Measurements from ENCODE around the gene ELFN2.

The ELFN2 gene

DNA sequence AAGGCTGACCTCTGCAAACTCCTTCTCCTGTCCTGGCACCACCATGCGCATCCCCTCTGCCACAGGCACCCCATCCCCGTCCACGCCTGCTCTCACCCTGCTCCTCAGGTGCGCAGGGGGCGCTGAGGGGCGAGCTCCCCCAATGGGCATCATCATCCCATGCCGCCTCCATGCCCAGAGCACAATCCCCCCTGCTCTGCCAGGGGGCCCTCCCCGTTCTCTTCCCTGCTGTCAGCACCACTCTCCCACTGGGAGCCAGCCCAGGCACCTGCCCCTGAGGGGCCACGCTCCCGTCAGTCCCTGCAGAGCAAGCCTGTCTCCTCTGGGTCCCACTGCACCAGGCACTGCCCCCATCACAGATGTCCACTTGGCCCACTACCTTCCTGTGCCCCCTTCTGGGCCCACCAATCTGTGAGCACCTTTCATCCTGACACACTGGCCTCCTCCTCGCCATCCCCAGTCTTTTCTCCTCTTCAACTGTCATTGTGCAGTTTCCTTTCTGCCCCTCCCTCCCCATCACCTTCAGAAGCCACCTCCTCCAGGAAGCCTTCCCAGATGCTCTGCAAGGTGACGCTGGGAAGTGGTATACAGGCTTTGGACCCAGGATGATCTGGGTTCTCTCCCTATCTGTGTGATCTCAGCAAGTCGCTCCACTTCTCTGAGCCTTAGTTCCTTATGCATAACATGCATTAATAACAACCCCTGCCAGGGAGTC lies 82.4 kb downstream of the ELFN2 start:
- no peak overlapping the region for H3K4me3 ChIP-seq (ENCODE audit: low read depth, low read length)
- no peak for DNase-seq (ENCODE audit: low read depth)

- no peak overlapping the region for H3K4me3 ChIP-seq (ENCODE audit: low read depth, low read length)
- no peak for DNase-seq (ENCODE audit: low read depth)
These were observed 83.2 kb downstream of the ELFN2 start for GRCh38 chr22:37343863-37344734.

GRCh38 chr22:37343348-37343747 lies 83.9 kb downstream of the ELFN2 start:
- H3K4me3 ChIP-seq (ENCODE audit: low read depth, low read length) = no peak overlapping the region
- no peak for DNase-seq (ENCODE audit: low read depth)

GRCh38 chr22:37342065-37342464 lies 85.2 kb downstream of the ELFN2 start:
- DNase-seq (ENCODE audit: low read depth) = no peak
- no peak overlapping the region for H3K4me3 ChIP-seq (ENCODE audit: low read depth, low read length)

DNA sequence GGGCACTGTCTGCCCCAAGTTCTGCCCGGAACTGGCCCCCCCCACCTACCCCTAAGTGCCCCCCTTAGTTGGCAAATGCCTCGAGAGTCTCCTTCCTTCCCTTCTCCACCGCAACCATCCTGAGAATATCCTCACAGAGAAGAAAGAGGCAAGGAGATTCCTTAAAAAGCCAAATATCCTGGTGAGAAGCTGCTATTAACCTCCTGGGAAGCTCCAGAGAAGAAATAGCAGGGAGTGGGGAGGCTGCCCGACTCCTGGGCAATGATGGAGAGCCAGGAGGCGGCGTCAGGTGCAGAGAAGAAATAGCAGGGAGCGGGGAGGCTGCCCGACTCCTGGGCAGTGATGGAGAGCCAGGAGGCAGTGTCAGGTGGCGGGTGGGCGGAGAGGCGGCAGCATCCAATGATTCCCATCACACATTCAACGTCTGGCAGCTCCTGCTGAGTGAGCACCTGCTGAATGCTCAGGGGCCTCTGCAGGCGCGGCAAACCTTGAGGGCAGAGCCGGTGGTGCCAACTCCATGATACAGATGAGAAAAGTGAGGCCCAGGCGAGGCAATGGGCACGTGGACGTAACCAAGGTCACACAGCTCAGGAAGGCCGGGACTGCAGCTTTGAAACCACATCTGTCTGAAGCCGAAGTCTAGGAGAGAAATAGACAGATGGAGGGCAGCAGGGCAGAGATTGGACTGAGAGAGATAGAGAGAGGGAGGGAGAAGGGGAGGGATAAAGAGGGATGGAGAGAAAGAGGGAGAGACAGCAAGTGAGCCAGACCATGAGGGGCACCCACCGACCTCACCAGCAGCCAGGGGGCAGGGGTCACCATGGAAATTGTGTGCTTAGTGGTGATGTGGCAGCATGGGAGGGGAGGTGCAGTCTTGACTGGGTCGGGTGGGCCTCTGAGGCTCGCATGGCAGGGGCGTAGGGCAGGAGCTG lies 86.7 kb downstream of the ELFN2 start:
- no peak overlapping the region for H3K4me3 ChIP-seq (ENCODE audit: low read depth, low read length)
- DNase-seq (ENCODE audit: low read depth) = no peak

GRCh38 chr22:37338539-37339246 lies 88.6 kb downstream of the ELFN2 start:
- DNase-seq (ENCODE audit: low read depth) = no peak
- no peak overlapping the region for H3K4me3 ChIP-seq (ENCODE audit: low read depth, low read length)

DNA sequence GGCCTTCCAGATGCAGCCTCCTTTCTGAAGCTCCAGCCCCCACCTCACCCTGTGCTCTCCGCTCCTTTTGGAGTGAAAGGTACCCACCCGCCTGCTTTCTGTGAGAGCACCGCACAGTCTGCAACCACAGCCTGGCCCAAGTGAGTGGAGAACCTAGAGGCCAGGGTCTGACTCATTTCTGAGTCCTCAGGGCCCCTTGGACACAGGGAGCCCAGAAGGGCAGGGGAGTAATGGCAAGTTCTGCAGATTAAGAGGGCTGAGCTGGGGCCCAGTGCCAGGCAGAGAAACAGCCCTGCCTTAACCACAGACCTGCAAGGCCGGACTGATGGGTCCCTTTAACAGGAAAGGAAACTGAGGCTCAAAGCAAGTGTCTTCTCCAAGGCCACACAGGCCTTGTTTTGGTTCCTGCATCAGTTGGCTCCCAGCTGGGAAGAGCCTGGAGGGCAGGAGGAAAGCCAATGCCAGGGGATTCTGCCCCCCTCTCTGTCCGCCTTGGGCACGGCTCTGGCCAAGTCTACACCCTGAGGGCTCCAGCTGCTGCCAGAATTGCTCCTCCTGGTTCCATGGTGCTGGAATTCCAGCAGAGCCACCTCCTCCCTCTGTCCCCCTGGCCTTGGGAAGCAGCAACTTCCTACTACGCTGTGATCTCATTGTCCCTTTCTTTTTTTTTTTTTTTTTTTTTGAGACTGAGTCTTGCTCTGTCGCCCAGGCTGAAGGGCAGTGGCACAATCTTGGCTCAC lies 89.9 kb downstream of the ELFN2 start:
- H3K4me3 ChIP-seq (ENCODE audit: low read depth, low read length) = no peak overlapping the region
- DNase-seq (ENCODE audit: low read depth) = no peak

GRCh38 chr22:37336579-37336978 lies 90.7 kb downstream of the ELFN2 start:
- no peak overlapping the region for H3K4me3 ChIP-seq (ENCODE audit: low read depth, low read length)
- DNase-seq (ENCODE audit: low read depth) = no peak

DNA sequence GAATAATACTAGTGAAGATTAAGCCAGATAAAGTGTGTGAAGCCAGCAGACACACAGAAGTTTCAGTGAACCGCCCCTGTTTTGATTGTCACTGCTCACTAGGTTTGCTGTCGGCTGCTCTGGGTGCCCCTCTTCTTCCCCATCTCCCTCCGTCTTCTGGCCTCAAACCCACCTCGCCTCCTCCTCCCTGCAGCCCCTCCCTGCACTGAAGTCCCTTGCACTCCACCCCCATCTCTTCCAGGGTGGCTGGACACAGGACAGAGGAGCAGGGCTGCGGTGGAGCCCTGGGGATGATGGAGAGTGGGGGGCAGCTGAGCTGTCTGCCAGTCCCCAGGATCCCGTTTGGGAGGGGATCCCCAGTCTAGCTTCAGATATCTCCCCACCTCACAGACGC lies 91.5 kb downstream of the ELFN2 start:
- DNase-seq (ENCODE audit: low read depth) = no peak

GRCh38 chr22:37334859-37335805 lies 92.1 kb downstream of the ELFN2 start:
- H3K4me3 ChIP-seq (ENCODE audit: low read depth, low read length) = peak overlapping the region; percentile 11
- no peak for DNase-seq (ENCODE audit: low read depth)

More for the DNA sequence above, 91.5 kb downstream of the ELFN2 start:
- no peak overlapping the region for H3K4me3 ChIP-seq (ENCODE audit: low read depth, low read length)

DNA sequence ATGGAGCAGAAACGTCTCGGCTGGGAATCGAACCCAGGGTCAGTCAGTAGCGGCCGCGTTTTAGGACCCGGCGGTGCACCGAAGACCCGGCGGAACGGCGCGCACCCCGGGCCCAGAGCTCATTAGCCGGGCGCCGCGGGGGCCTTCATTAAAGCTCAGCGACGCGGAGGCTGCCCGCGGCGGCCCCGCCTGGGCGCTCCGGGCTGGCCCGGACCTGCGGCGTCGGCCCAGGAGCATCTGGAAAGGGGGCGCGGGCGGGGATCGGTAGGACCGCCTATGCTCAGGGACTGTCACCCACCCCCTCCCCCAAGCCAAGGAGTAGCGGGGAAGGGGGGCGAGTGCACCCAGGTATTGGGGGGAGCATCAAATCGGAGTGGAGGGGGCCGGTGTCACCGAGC lies 92.8 kb downstream of the ELFN2 start:
- DNase-seq (ENCODE audit: low read depth) = no peak
- H3K4me3 ChIP-seq (ENCODE audit: low read depth, low read length) = peak overlapping the region; percentile 3

DNA sequence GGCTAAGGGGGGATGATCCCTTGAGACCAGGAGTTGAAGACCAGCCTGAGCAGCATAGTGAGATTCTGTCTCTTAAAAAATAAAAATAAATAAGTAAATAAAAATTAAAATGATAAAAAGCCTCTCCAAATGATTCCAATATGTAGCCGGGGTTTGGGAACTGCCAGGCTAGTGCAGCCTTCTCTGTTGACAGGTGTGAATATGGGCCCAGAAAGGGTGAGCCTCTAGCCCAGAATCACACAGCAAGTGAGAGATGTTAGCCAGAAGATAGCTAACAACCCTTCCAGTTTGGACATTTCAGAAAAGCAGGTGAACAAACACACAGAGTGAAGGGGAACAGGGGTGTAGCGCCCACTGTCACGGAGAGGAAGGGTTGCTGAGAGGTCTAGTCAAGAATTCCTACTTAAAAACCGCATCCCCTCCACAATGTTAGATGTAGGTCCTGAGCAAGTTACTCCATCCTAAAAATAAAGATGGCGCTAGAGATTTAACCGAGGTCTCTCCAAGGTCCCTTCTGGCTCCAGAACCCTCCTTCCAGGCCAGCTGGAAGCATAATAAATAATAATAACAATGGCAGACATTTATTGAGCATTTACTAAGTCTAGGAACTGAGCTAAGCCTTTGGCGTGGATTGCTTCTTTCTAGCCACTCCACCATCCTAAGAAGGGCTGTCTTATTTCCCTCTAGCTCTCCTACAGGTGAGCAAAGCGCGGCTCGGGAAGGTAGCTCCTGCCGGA lies 93.4 kb downstream of the ELFN2 start:
- no peak overlapping the region for H3K4me3 ChIP-seq (ENCODE audit: low read depth, low read length)
- no peak for DNase-seq (ENCODE audit: low read depth)

DNA sequence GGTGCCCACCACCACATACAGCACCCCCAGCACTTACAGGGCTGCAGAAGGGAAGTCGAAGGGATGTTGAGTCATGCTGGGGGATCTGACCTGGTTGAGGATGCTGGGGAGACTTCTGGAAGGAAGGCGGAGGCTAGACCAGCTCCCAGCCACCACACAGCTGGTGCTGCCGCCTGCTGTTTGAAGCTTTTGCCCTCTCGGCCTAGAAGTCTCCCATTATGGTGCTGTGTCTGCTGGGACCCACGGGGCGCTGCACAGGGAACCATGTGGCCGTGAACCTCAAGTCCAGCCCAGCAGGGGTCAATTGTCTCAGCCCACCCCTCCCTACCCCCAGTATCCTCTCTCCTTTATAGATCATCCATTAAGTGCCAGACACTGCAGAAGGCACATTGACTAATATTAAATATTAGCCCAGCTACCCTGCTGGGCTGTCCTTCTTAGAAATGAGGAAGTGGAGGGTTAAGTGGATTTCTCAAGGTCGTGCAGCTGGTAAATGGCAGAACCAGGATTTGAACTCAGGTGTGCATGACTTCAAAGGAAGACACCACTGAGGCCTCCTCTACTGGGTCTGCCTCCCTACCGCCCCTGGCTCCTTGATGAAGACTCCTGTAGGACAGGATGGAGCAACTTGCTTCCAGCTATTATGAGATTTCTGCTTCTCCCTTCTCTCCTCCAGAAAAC lies 95.3 kb downstream of the ELFN2 start:
- DNase-seq (ENCODE audit: low read depth) = no peak
- H3K4me3 ChIP-seq (ENCODE audit: low read depth, low read length) = no peak overlapping the region

DNA sequence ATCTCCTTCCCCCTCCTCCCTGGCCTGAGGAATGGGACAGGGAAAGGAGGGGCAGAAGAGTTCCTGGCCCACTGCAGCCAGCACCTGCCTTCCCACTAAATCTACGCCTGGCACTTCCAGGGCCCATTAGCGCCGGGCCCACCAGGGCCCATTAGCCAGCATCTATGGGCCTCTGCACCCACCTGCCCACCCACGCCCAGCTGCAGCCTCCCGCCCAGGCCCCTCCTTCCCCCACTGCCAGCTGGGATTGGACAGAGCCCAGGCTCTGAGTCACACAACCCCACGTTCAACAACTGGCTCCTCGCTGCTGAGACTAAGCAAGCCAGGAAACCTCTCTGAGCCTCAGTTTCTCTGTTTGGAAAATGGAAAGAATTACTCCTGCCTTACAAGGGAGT lies 96.2 kb downstream of the ELFN2 start:
- no peak for DNase-seq (ENCODE audit: low read depth)

DNA sequence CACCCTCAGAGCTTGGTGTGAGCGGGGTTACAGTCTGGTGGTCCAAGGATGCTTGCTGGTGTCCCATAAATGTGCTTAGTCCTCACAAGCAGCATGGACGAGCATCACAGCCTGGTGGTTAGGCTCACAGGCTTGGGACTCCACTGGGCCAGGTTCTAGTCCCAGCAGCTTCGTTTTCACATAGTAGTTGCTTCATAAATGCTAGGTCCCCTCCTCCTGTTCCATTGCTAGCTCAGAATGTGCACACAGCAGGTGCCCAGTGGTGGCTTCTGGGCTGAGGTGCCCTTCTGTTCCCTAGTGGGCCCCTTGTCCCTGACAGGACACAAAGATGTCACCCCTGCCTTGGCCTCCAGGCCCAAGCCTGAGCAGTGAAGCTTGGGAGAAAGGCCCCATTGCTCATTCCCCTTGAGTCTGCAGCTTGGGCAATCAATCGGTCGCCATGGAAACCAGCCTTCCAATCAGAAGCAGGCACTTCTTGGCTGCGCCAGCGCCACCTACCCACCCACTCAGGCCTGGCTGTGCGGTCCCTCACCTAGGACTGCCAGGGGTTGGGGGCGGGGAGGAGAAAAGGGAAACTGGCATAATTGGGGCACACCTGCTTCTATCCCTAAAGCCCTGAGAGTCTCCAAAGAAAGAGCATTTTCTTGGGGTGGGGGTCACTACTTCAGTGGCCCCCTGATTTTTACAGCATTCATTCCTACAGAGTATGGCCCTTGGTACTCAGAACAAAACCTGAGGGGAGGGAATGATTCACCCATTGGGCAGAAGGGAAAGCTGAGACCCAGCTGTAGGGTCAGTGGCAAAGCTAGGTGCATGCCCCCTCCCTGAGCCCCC lies 96.9 kb downstream of the ELFN2 start:
- DNase-seq (ENCODE audit: low read depth) = peak; percentile 66
- H3K4me3 ChIP-seq (ENCODE audit: low read depth, low read length) = no peak overlapping the region

More for the DNA sequence above, 96.2 kb downstream of the ELFN2 start:
- no peak overlapping the region for H3K4me3 ChIP-seq (ENCODE audit: low read depth, low read length)

Data from skeletal muscle cell (primary cell).